HEK293 (cell line): ENCODE data around the gene BBS9.
"Not testable (repeated sequence)": the region's sequence is repeated elsewhere in the genome, so short reads cannot be mapped to it uniquely, and the experiment has no call there.

Source experiments
- PATZ1 ChIP-seq: fragments of 450-650 bp; formaldehyde crosslinking; IDR thresholded peaks from 2 replicates; pipeline ENCODE4 v1.5.1; 2016; ENCODE audit warnings: missing biosample characterization, missing genetic modification characterization
- TSHZ1 ChIP-seq: fragments of 450-650 bp; formaldehyde crosslinking; IDR thresholded peaks from 2 replicates; pipeline ENCODE4 v1.5.1; 2016; ENCODE audit warnings: missing biosample characterization, missing genetic modification characterization, borderline replicate concordance
- ZFP69B ChIP-seq: fragments of 450-650 bp; formaldehyde crosslinking; IDR thresholded peaks from 2 replicates; pipeline ENCODE4 v1.5.1; 2016; ENCODE audit warnings: missing biosample characterization, missing genetic modification characterization
- ZNF184 ChIP-seq: fragments of 450-650 bp; IDR thresholded peaks from 2 replicates; pipeline ENCODE4 v1.5.1; 2018; ENCODE audit warnings: missing biosample characterization, mild to moderate bottlenecking, missing genetic modification characterization
- ZNF214 ChIP-seq: fragments of 450-650 bp; formaldehyde crosslinking; IDR thresholded peaks from 2 replicates; pipeline ENCODE4 v1.5.1; 2017; ENCODE audit warnings: missing biosample characterization, mild to moderate bottlenecking, missing genetic modification characterization, borderline replicate concordance
- ZNF623 ChIP-seq: fragments of 450-650 bp; formaldehyde crosslinking; IDR thresholded peaks from 2 replicates; pipeline ENCODE4 v1.5.1; 2016; ENCODE audit warnings: missing biosample characterization, missing genetic modification characterization
- ZNF707 ChIP-seq: fragments of 450-650 bp; formaldehyde crosslinking; IDR thresholded peaks from 2 replicates; pipeline ENCODE4 v1.5.1; 2016; ENCODE audit warnings: missing biosample characterization, missing genetic modification characterization
- TF ChIP-seq, protein P1 (sequence below): fragments of 450-650 bp; formaldehyde crosslinking; IDR thresholded peaks from 2 replicates; pipeline ENCODE4 v1.5.1; 2016; ENCODE audit warnings: missing biosample characterization, missing genetic modification characterization
- TF ChIP-seq, protein P2 (sequence below): fragments of 450-650 bp; formaldehyde crosslinking; IDR thresholded peaks from 2 replicates; pipeline ENCODE4 v1.5.1; 2016; ENCODE audit warnings: missing biosample characterization, missing genetic modification characterization
- TF ChIP-seq, protein P3 (sequence below): fragments of 450-650 bp; formaldehyde crosslinking; IDR thresholded peaks from 2 replicates; pipeline ENCODE4 v1.5.1; 2016; ENCODE audit warnings: missing biosample characterization, missing genetic modification characterization
- TF ChIP-seq, protein P4 (sequence below): sonication (generic); formaldehyde crosslinking; IDR thresholded peaks from 2 replicates; pipeline ENCODE4 v1.8.1; 2022; ENCODE audit warnings: mild to moderate bottlenecking, moderate library complexity, missing genetic modification reagents

DNA sequence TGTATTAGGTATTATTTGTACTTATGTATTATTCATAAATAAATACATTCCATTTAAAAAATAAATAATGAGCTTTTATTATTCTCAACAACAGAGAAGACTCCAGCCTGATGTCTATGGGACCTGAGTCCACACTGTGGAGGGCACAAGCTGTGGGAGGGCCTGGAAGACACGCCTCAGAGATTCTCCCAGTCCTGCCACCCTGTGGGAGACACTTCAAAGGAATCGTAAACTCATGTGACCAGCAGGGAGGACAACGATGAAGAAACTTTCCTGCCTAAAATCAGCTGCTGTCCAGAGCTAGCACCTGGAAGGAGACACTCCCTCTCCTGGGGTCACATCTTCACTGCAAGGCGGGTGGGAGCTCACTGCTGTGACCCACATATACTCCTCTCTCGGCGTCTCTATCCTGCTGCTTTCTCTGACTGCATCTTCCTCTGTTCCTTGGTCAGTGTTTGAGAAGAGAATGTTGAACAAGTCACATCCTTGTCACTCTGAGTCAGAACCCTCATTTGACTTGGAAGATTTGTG, 34.6 kb upstream of the BBS9 start:
- not testable (repeated sequence) for TF ChIP-seq ZNF623 (tag by site-specific recombination); TSHZ1 (tag by site-specific recombination); PATZ1 (tag by site-specific recombination); ZNF214 (tag by site-specific recombination); ZFP69B; ZNF184; ZNF707 (tag by site-specific recombination)
- TF ChIP-seq, protein P1, sequence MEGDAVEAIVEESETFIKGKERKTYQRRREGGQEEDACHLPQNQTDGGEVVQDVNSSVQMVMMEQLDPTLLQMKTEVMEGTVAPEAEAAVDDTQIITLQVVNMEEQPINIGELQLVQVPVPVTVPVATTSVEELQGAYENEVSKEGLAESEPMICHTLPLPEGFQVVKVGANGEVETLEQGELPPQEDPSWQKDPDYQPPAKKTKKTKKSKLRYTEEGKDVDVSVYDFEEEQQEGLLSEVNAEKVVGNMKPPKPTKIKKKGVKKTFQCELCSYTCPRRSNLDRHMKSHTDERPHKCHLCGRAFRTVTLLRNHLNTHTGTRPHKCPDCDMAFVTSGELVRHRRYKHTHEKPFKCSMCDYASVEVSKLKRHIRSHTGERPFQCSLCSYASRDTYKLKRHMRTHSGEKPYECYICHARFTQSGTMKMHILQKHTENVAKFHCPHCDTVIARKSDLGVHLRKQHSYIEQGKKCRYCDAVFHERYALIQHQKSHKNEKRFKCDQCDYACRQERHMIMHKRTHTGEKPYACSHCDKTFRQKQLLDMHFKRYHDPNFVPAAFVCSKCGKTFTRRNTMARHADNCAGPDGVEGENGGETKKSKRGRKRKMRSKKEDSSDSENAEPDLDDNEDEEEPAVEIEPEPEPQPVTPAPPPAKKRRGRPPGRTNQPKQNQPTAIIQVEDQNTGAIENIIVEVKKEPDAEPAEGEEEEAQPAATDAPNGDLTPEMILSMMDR (tag by site-specific recombination): not testable (repeated sequence)
- TF ChIP-seq, protein P2, sequence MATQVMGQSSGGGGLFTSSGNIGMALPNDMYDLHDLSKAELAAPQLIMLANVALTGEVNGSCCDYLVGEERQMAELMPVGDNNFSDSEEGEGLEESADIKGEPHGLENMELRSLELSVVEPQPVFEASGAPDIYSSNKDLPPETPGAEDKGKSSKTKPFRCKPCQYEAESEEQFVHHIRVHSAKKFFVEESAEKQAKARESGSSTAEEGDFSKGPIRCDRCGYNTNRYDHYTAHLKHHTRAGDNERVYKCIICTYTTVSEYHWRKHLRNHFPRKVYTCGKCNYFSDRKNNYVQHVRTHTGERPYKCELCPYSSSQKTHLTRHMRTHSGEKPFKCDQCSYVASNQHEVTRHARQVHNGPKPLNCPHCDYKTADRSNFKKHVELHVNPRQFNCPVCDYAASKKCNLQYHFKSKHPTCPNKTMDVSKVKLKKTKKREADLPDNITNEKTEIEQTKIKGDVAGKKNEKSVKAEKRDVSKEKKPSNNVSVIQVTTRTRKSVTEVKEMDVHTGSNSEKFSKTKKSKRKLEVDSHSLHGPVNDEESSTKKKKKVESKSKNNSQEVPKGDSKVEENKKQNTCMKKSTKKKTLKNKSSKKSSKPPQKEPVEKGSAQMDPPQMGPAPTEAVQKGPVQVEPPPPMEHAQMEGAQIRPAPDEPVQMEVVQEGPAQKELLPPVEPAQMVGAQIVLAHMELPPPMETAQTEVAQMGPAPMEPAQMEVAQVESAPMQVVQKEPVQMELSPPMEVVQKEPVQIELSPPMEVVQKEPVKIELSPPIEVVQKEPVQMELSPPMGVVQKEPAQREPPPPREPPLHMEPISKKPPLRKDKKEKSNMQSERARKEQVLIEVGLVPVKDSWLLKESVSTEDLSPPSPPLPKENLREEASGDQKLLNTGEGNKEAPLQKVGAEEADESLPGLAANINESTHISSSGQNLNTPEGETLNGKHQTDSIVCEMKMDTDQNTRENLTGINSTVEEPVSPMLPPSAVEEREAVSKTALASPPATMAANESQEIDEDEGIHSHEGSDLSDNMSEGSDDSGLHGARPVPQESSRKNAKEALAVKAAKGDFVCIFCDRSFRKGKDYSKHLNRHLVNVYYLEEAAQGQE: not testable (repeated sequence)
- TF ChIP-seq, protein P3, sequence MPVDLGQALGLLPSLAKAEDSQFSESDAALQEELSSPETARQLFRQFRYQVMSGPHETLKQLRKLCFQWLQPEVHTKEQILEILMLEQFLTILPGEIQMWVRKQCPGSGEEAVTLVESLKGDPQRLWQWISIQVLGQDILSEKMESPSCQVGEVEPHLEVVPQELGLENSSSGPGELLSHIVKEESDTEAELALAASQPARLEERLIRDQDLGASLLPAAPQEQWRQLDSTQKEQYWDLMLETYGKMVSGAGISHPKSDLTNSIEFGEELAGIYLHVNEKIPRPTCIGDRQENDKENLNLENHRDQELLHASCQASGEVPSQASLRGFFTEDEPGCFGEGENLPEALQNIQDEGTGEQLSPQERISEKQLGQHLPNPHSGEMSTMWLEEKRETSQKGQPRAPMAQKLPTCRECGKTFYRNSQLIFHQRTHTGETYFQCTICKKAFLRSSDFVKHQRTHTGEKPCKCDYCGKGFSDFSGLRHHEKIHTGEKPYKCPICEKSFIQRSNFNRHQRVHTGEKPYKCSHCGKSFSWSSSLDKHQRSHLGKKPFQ (tag by site-specific recombination): not testable (repeated sequence)
- TF ChIP-seq, protein P4, sequence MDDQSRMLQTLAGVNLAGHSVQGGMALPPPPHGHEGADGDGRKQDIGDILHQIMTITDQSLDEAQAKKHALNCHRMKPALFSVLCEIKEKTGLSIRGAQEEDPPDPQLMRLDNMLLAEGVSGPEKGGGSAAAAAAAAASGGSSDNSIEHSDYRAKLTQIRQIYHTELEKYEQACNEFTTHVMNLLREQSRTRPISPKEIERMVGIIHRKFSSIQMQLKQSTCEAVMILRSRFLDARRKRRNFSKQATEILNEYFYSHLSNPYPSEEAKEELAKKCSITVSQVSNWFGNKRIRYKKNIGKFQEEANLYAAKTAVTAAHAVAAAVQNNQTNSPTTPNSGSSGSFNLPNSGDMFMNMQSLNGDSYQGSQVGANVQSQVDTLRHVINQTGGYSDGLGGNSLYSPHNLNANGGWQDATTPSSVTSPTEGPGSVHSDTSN (CRISPR knock-in tag): not testable (repeated sequence)
